Activated CD8-positive, alpha-beta T cell treated with anti-CD3 and anti-CD28 coated beads for 36 hours (primary cell): ENCODE results near the gene FBXL2. TPM values are rescaled to one million over a fixed set of nuclear protein-coding genes. Genes with fewer than 3 reads are reported as not detected.

Experiments used
- ATAC-seq: fragments of 200-7000 bp; cut with Tn5 transposase; one replicate; pipeline ENCODE4 v1.10.0; 2021; ENCODE audit warnings: mild to moderate bottlenecking, moderate library complexity
- CTCF ChIA-PET: fragments of 350-600 bp; sonication (Branson Sonifier 250); formaldehyde crosslinking; loops from one replicate; lab custom pipeline; 2021; ENCODE audit warnings: antibody characterized with exemption; lab: Charles Lee
- POLR2A ChIA-PET: fragments of 350-600 bp; sonication (Branson Sonifier 250); formaldehyde crosslinking; loops from one replicate; lab custom pipeline; 2021; ENCODE audit warnings: antibody characterized with exemption; lab: Charles Lee
- DNase-seq: peaks from one replicate; pipeline ENCODE4 v3.0.0-alpha.2; 2020
- H3K27ac Mint-ChIP-seq: one replicate; pipeline ENCODE4 v1.8.0; 2021; ENCODE audit warnings: mild to moderate bottlenecking, mixed read lengths
- H3K27me3 Mint-ChIP-seq: one replicate; pipeline ENCODE4 v1.8.0; 2021; ENCODE audit warnings: mixed read lengths
- H3K36me3 Mint-ChIP-seq: one replicate; pipeline ENCODE4 v1.8.0; 2021; ENCODE audit warnings: low read depth, mixed read lengths
- H3K4me1 Mint-ChIP-seq: one replicate; pipeline ENCODE4 v1.8.0; 2021; ENCODE audit warnings: low read depth, mixed read lengths
- H3K4me3 Mint-ChIP-seq: one replicate; pipeline ENCODE4 v1.8.0; 2021; ENCODE audit warnings: mild to moderate bottlenecking, moderate library complexity, mixed read lengths
- H3K9me3 Mint-ChIP-seq: one replicate; pipeline ENCODE4 v1.8.0; 2021; ENCODE audit warnings: mixed read lengths
- CTCF ChIP-seq: fragments of 200-600 bp; IDR thresholded peaks from one replicate; pipeline ENCODE4 v1.8.0; 2022; ENCODE audit warnings: antibody characterized with exemption, mild to moderate bottlenecking
- intact Hi-C: fragments of 100-400 bp; cut with micrococcal nuclease; formaldehyde crosslinking; loops from one replicate; pipeline ENCODE4 v1.10.0; 2022
- total RNA-seq, 2 experiments: library from RNA; stranded (reverse); gene quantifications; one replicate each; pipeline ENCODE4 v1.2.3, GENCODE V29; 2021

Gene FBXL2
- total RNA-seq, 2 experiments from 2014 or later = not detected

DNA sequence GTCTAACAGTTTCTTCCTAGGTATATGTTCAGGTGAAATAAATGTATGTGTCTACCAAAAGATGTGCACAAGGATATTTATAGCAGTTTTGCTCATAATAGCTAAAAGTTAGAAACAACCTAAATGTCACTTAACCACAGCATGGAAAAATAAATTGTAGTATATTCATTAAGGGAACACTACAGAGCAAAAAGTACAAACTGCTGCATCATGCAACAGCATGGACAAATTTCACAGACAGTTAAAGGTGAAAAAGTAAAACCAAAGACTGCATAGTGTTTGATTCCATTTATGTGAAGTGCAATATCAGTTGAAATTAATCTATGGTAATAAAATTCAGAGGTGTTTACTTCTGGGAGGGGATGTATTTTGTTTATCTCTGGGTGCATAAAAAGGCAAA lies 62.5 kb downstream of the FBXL2 start:
- intact Hi-C loops = no loop called here
- no peaks in the 10 kb centered on the region for H3K9me3 Mint-ChIP-seq
- no peak overlapping the region for H3K27ac Mint-ChIP-seq
- H3K27me3 Mint-ChIP-seq = no peaks in the 10 kb centered on the region
- no peak for TF ChIP-seq CTCF
- H3K4me1 Mint-ChIP-seq = no peaks in the 10 kb centered on the region
- no peak for ATAC-seq
- no peaks in the 10 kb centered on the region for H3K36me3 Mint-ChIP-seq
- H3K4me3 Mint-ChIP-seq = no peak overlapping the region
- ChIA-PET POLR2A (no interaction called here), CTCF (no interaction called here)
- no peak for DNase-seq

DNA sequence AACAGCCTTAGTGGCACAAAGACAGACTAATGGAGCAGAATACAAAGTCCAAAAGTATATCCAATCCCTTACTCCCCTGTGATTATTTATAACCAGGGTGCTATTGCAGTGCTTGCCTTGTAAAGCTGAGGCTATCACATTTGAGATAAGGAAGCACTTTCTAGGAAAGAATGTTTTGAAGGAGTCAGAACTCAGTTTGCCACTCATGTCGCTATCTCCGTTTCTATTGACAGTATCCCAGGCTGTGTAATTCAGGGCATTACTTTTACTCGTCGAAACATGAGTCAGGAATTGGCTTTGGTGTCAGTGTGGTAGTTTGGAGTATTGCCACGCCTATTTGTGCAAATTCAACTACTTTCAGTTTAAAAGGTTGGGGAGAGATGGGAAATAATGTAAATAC lies 78.4 kb downstream of the FBXL2 start:
- H3K9me3 Mint-ChIP-seq = no peaks in the 10 kb centered on the region
- intact Hi-C loops = no loop called here
- TF ChIP-seq CTCF = no peak
- H3K4me3 Mint-ChIP-seq = no peak overlapping the region
- DNase-seq (no peak), ATAC-seq (no peak)
- ChIA-PET POLR2A (no interaction called here), CTCF (no interaction called here)
- H3K36me3 Mint-ChIP-seq = no peaks in the 10 kb centered on the region
- no peaks in the 10 kb centered on the region for H3K4me1 Mint-ChIP-seq
- peaks cover 6% of the 10 kb centered on the region for H3K27me3 Mint-ChIP-seq
- H3K27ac Mint-ChIP-seq = no peak overlapping the region

DNA sequence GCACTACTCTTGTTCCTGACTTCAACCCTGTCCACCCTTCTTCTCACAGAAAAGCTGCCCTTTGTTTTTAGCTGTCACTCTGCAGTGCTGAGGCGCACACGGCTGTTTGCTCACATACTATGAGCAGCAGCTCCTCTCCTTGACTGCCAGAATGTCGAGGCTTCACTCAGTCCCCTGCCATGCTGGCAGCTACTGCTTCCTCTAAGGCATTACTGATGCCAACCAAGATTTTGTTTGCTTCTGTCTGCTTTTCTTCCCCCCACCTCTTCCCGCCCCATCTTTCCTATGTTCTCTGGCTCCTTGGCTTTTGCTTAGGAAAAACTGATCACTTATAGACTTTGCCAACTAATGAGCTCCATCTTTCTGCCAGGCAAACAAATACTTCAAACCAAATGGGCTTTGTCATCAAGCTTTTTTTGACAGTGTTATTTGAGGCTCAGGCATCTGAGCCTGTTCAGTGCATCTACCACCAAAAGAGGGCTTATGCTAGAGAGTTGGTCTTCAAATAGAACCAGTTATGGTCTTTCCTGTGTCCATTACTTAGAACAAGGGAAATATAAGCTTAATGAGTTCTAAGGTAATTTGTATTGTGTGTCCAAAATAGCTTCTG lies 81.0 kb downstream of the FBXL2 start:
- no peak for TF ChIP-seq CTCF
- intact Hi-C loops = no loop called here
- Mint-ChIP-seq H3K4me1 (no peaks in the 10 kb centered on the region), H3K9me3 (no peaks in the 10 kb centered on the region), H3K36me3 (no peaks in the 10 kb centered on the region), H3K27ac (no peak overlapping the region), H3K4me3 (no peak overlapping the region), H3K27me3 (peaks cover 7% of the 10 kb centered on the region)
- ChIA-PET POLR2A (no interaction called here), CTCF (interaction anchor here (0.8 to 3.0 kb wide), 3 partner anchors 15 to 512 kb away, joined by 3 to 16 read pairs (median 8); no protein-coding TSS in a partner anchor)
- no peak for ATAC-seq
- DNase-seq = no peak

GRCh38 chr3:33360136-33360825 lies 83.0 kb downstream of the FBXL2 start:
- no peaks in the 10 kb centered on the region for H3K9me3 Mint-ChIP-seq
- ATAC-seq = no peak
- H3K27ac Mint-ChIP-seq = no peak overlapping the region

More at GRCh38 chr3:33360136-33360825, 83.0 kb downstream of the FBXL2 start:
- ChIA-PET POLR2A (no interaction called here), CTCF (interaction anchor here (1.1 to 3.0 kb wide), 3 partner anchors 13 to 229 kb away, joined by 3 to 16 read pairs (median 8); no protein-coding TSS in a partner anchor)
- peaks cover 7% of the 10 kb centered on the region for H3K27me3 Mint-ChIP-seq
- H3K36me3 Mint-ChIP-seq = no peaks in the 10 kb centered on the region
- H3K4me1 Mint-ChIP-seq = no peaks in the 10 kb centered on the region
- H3K4me3 Mint-ChIP-seq = no peak overlapping the region
- intact Hi-C loops = no loop called here
- TF ChIP-seq CTCF = no peak
- DNase-seq = no peak
